Endothelial cell of umbilical vein (primary cell): Measurements from ENCODE around the gene NDUFS4. TPM values are rescaled to one million over a fixed set of nuclear protein-coding genes. Genes with fewer than 3 reads are reported as not detected.
"Not testable (repeated sequence)": the region's sequence is repeated elsewhere in the genome, so short reads cannot be mapped to it uniquely, and the experiment has no call there.

Experiments used
- BruUV-seq: library from RNA; stranded (reverse); fragments of 400-500 nt; replicated peaks from 2 replicates; lab custom pipeline; 2021; lab: Mats Ljungman, UMichigan
- CTCF ChIA-PET: fragments of 300-600, 350-600 bp; sonication (Branson Sonifier 250); formaldehyde crosslinking; loops from one replicate; lab custom pipeline; 2021; ENCODE audit warnings: antibody characterized with exemption, inconsistent platforms; lab: Charles Lee
- POLR2A ChIA-PET: fragments of 300-600, 350-600 bp; sonication (Branson Sonifier 250); formaldehyde crosslinking; loops from one replicate; lab custom pipeline; 2021; ENCODE audit warnings: antibody characterized with exemption, inconsistent platforms; lab: Charles Lee
- DNase-seq: peaks from one replicate; pipeline ENCODE4 v3.0.0-alpha.2; 2011; ENCODE audit warnings: low read depth, low spot score
- FAIRE-seq: peaks from 2 replicates; lab custom pipeline; 2011; peaks lifted over from hg19 to GRCh38; lab: Jason Lieb, UNC
- H2AFZ ChIP-seq: 2 replicates; pipeline ENCODE4 v1.6.0; 2012; ENCODE audit warnings: low read depth, low read length, control low read depth, inconsistent platforms
- H3K27ac ChIP-seq: 2 replicates; pipeline ENCODE4 v1.5.1; 2011; ENCODE audit warnings: low read depth, mild to moderate bottlenecking, control low read depth, low read length, moderate library complexity; ENCODE audit not compliant: insufficient read depth
- H3K27me3 ChIP-seq, 2 experiments: 2 replicates each; pipeline versions ENCODE4 v1.6.0 to v1.6.1; 2011; ENCODE audit warnings: low read length in 2 of 2, mixed read lengths in 1 of 2; ENCODE audit not compliant: control insufficient read depth in 2 of 2, insufficient read depth in 2 of 2
- H3K36me3 ChIP-seq, 2 experiments: 2 replicates in 1 of 2; 3 replicates in 1 of 2; pipeline ENCODE4 v1.5.1; 2011; ENCODE audit warnings: low read length in 2 of 2, mild to moderate bottlenecking in 1 of 2, moderate library complexity in 1 of 2; ENCODE audit not compliant: control insufficient read depth in 2 of 2, insufficient read depth in 2 of 2; ENCODE audit errors: extremely low read depth in 1 of 2
- H3K4me1 ChIP-seq: 3 replicates; pipeline ENCODE4 v1.5.1; 2011; ENCODE audit warnings: mild to moderate bottlenecking, low read length; ENCODE audit not compliant: control insufficient read depth, insufficient read depth; ENCODE audit errors: extremely low read depth
- H3K4me2 ChIP-seq: 2 replicates; pipeline ENCODE4 v1.6.1; 2011; ENCODE audit warnings: low read length, control low read depth, mixed read lengths; ENCODE audit not compliant: insufficient read depth
- H3K4me3 ChIP-seq, 3 experiments: fragments of 200-600 bp in 1 of 3; sonication (generic), shearing (Covaris generic) in 1 of 3; replicated peaks in 1 of 3; 2 replicates each; pipeline ENCODE4 v1.5.1; 2011 to 2016; ENCODE audit warnings: control low read depth in 3 of 3, low read length in 3 of 3, mild to moderate bottlenecking in 2 of 3, inconsistent platforms in 1 of 3, low read depth in 1 of 3, moderate library complexity in 1 of 3; ENCODE audit not compliant: insufficient read depth in 1 of 3
- H3K79me2 ChIP-seq: 2 replicates; pipeline ENCODE4 v1.6.0; 2012; ENCODE audit warnings: low read length, inconsistent platforms; ENCODE audit not compliant: control insufficient read depth, insufficient read depth
- H3K9ac ChIP-seq: replicated peaks from 2 replicates; pipeline ENCODE3; 2011; ENCODE audit warnings: low read length, control low read depth; ENCODE audit not compliant: insufficient read depth; ENCODE audit errors: extremely low read depth
- H3K9me1 ChIP-seq: replicated peaks from 3 replicates; pipeline ENCODE4 v1.6.0; 2011; ENCODE audit warnings: mild to moderate bottlenecking, low read length; ENCODE audit not compliant: control insufficient read depth, insufficient read depth; ENCODE audit errors: extremely low read depth
- H3K9me3 ChIP-seq: replicated peaks from 2 replicates; pipeline ENCODE4 v1.5.1; 2012; ENCODE audit warnings: low read length, inconsistent platforms; ENCODE audit not compliant: control insufficient read depth, insufficient read depth
- H4K20me1 ChIP-seq: replicated peaks from 2 replicates; pipeline ENCODE3; 2011; ENCODE audit warnings: mild to moderate bottlenecking, low read length; ENCODE audit not compliant: control insufficient read depth, insufficient read depth; ENCODE audit errors: extremely low read depth
- FOS ChIP-seq: IDR thresholded peaks from 2 replicates; pipeline ENCODE4 v1.6.1; 2011; ENCODE audit warnings: mild to moderate bottlenecking, low read length, moderate library complexity, borderline replicate concordance; ENCODE audit not compliant: insufficient read depth
- MYC ChIP-seq: IDR thresholded peaks from one replicate; pipeline ENCODE4 v1.6.1; 2011; ENCODE audit warnings: mild to moderate bottlenecking, low read depth, low read length
- POLR2AphosphoS5 ChIP-seq: IDR thresholded peaks from 2 replicates; pipeline ENCODE4 v1.6.1; 2012; ENCODE audit warnings: low read depth, mild to moderate bottlenecking, control low read depth, low read length, moderate library complexity; ENCODE audit not compliant: insufficient read depth
- dilution Hi-C: fragments of 300-500 bp; cut with MboI; formaldehyde crosslinking; loops from one replicate; pipeline ENCODE4 v1.15.0; 2019; ENCODE audit warnings: low sequenced_read_pairs; ENCODE audit not compliant: extremely low pct_ligation_motif_present
- intact Hi-C: fragments of 100-400 bp; cut with micrococcal nuclease; formaldehyde crosslinking; loops from one replicate; pipeline ENCODE4 v1.10.0; 2022
- polyA plus RNA-seq, 4 experiments: library from polyadenylated mRNA; depleted of rRNA in 3 of 4; stranded (reverse) in 3 of 4; unstranded in 1 of 4; fragments of >200 nt; gene quantifications; 2 replicates each; pipeline versions ENCODE4 v1.2.1 to v1.2.3, GENCODE V29; 2011 to 2012; ENCODE audit warnings: missing spikeins in 1 of 4
- total RNA-seq: library from RNA; stranded (reverse); gene quantifications from 2 replicates; pipeline ENCODE4 v1.2.3, GENCODE V29; 2021
- TF ChIP-seq, protein P1 (sequence below): IDR thresholded peaks from 2 replicates; pipeline ENCODE4 v1.6.1; 2011; ENCODE audit not compliant: insufficient read depth, insufficient read length

The NDUFS4 gene
- total and polyA plus RNA-seq, 2 donors (not counting 3 experiments of a cell fraction or from before 2014, with no cell fraction given) = 70.4 to 76.2 TPM

DNA sequence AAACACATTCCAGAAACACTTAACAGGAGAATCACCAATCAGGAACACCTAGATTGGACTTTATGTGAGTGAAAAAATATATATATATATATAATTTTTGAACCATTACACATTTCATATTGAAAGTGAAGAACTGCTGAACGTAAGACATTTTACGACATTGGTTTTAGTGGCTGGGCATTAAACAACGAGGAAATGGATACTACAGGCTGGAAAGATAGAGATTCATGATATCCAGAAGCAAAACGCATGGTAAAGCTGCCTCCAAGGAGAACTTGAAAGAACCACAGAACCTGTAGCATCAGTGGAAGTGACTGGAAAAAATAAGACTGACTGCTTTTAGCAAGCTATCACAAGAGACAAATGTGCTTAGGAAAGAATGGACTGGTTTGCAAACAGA, 13.2 kb upstream of the NDUFS4 start:
- no peak overlapping the region for H3K4me2 ChIP-seq
- FAIRE-seq = no peak
- DNase-seq = no peak
- H3K79me2 ChIP-seq = no peaks in the 10 kb centered on the region
- no peak overlapping the region for H3K27ac ChIP-seq
- intact Hi-C loops = no loop called here
- no peaks in the 10 kb centered on the region for H4K20me1 ChIP-seq
- H3K4me1 ChIP-seq = no peaks in the 10 kb centered on the region
- no peak overlapping the region for H3K9ac ChIP-seq
- H3K4me3 ChIP-seq = no peak overlapping the region
- H2AFZ ChIP-seq = no peak overlapping the region
- POLR2A ChIA-PET = no interaction called here
- no TSS peak for BruUV-seq
- H3K36me3 ChIP-seq = no peaks in the 10 kb centered on the region
- TF ChIP-seq FOS (no peak), MYC (no peak), POLR2AphosphoS5 (no peak)
- TF ChIP-seq, protein P1, sequence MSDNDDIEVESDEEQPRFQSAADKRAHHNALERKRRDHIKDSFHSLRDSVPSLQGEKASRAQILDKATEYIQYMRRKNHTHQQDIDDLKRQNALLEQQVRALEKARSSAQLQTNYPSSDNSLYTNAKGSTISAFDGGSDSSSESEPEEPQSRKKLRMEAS = no peak
- dilution Hi-C loops = no loop called here
- CTCF ChIA-PET = interaction anchor here (1.5 kb wide), 1 partner anchor 285 kb away, joined by 4 read pairs; no protein-coding TSS in a partner anchor
- H3K9me3 ChIP-seq = no peaks in the 10 kb centered on the region
- no peaks in the 10 kb centered on the region for H3K9me1 ChIP-seq
- H3K27me3 ChIP-seq = peaks cover 4 to 26% of the 10 kb centered on the region in 2 experiments

DNA sequence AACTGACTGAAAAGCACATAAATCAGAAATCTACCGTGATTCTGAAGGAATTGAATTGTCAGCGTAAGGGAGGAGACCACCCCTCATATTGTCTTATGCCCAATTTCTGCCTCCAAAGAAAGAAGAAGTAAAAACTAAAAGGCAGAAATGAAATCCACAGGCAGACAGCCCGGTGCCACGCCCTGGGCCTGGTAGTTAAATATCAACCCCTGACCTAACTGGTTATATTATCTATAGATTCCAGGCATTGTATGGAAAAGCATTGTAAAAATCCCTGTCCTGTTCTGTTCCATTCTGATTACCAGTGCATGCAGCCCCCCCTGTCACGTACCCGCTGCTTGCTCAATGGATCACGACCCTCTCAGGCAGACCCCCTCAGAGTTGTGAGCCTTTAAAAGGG, 11.9 kb upstream of the NDUFS4 start:
- H3K79me2 ChIP-seq, H3K27ac ChIP-seq, H3K9ac ChIP-seq, H3K4me3 ChIP-seq, H2AFZ ChIP-seq, BruUV-seq, H3K9me3 ChIP-seq, POLR2A ChIA-PET, H3K4me2 ChIP-seq, H3K9me1 ChIP-seq, FAIRE-seq, dilution Hi-C loops, H3K36me3 ChIP-seq, H3K4me1 ChIP-seq, intact Hi-C loops, DNase-seq, H4K20me1 ChIP-seq: not testable (repeated sequence)
- CTCF ChIA-PET = interaction anchor here (0.7 kb wide), 1 partner anchor 12 kb away, joined by 3 read pairs; no protein-coding TSS in a partner anchor
- peaks cover 2 to 24% of the 10 kb centered on the region in 2 experiments for H3K27me3 ChIP-seq
